Stimulated activated CD8-positive, alpha-beta memory T cell treated with anti-CD3 and anti-CD28 coated beads, Interleukin-12 subunit alpha, Interleukin-12 subunit beta, amount 100 ng/mL, for 1 hour (primary cell): ENCODE data around the gene ATG9A.
"Not testable (repeated sequence)": the region's sequence is repeated elsewhere in the genome, so short reads cannot be mapped to it uniquely, and the experiment has no call there.

Source experiments
- DNase-seq: peaks from one replicate; pipeline ENCODE4 v3.0.0-alpha.2; 2020; ENCODE audit warnings: low read depth

ATG9A gene

GRCh38 chr2:219229305-219230058 lies at the start of gene ATG9A, which contains the start of gene ANKZF1:
Gene ATG9A, minus strand, starts transcription at chr2:219229636. Its CDS starts 1,612 bp downstream, at chr2:219228024.
Gene ANKZF1, plus strand, starts transcription at chr2:219229806. Its CDS starts 452 bp downstream, at chr2:219230258.
- peak; percentile 96 for DNase-seq

GRCh38 chr2:219278655-219279150 lies 49.3 kb upstream of the ATG9A start:
- DNase-seq: no peak

GRCh38 chr2:219277703-219278654 lies 48.5 kb upstream of the ATG9A start:
- peak; percentile 58 for DNase-seq

- DNase-seq: no peak
Measured at GRCh38 chr2:219274361-219274921, 45.0 kb upstream of the ATG9A start.

GRCh38 chr2:219273937-219274336 lies 44.5 kb upstream of the ATG9A start:
- no peak for DNase-seq

- DNase-seq: no peak
Measured at GRCh38 chr2:219272995-219273394, 43.6 kb upstream of the ATG9A start.

- DNase-seq: no peak
Measured at GRCh38 chr2:219272356-219272755, 42.9 kb upstream of the ATG9A start.

- no peak for DNase-seq
Measured at GRCh38 chr2:219271021-219271420, 41.6 kb upstream of the ATG9A start.

GRCh38 chr2:219270055-219270372 lies 40.6 kb upstream of the ATG9A start:
- no peak for DNase-seq

- DNase-seq: no peak
Measured at GRCh38 chr2:219269362-219270054, 40.1 kb upstream of the ATG9A start.

GRCh38 chr2:219268294-219268693 lies 38.9 kb upstream of the ATG9A start:
- no peak for DNase-seq

GRCh38 chr2:219266886-219267285 lies 37.5 kb upstream of the ATG9A start:
- no peak for DNase-seq

- no peak for DNase-seq
Measured at GRCh38 chr2:219266232-219266631, 36.8 kb upstream of the ATG9A start.

- no peak for DNase-seq
Measured at GRCh38 chr2:219261024-219261855, 31.8 kb upstream of the ATG9A start.

- DNase-seq: not testable (repeated sequence)
Measured at GRCh38 chr2:219258942-219259341, 29.5 kb upstream of the ATG9A start.

- DNase-seq: no peak
Measured at GRCh38 chr2:219254590-219255201, 25.3 kb upstream of the ATG9A start.

- peak; percentile 85 for DNase-seq
Measured at GRCh38 chr2:219253753-219254589, 24.5 kb upstream of the ATG9A start, which contains the start of gene TUBA4A. Gene TUBA4A, minus strand, starts transcription at chr2:219253918. Its CDS starts 60 bp downstream, at chr2:219253858.

- DNase-seq: peak; percentile 15
Measured at GRCh38 chr2:219252900-219253752, 23.7 kb upstream of the ATG9A start, which contains the start of gene TUBA4B. Gene TUBA4B, plus strand, starts transcription at chr2:219253243. Its CDS starts 165 bp downstream, at chr2:219253408.
